ENCODE measurements around the gene PREX1.

The PREX1 gene

GRCh38 chr20:48750376-48750775 lies 77.4 kb downstream of the PREX1 start:
- DNase-seq (ENCODE audit: low read depth), result no peak

- no peak for DNase-seq (ENCODE audit: low read depth)
Measured at GRCh38 chr20:48749437-48749836, 78.4 kb downstream of the PREX1 start.

- DNase-seq (ENCODE audit: low read depth), result no peak
Measured at GRCh38 chr20:48748556-48748955, 79.2 kb downstream of the PREX1 start.

- DNase-seq (ENCODE audit: low read depth), result no peak
Measured at GRCh38 chr20:48747840-48748414, 79.9 kb downstream of the PREX1 start.

GRCh38 chr20:48745330-48745729 lies 82.5 kb downstream of the PREX1 start:
- no peak for DNase-seq (ENCODE audit: low read depth)

GRCh38 chr20:48744515-48744914 lies 83.3 kb downstream of the PREX1 start:
- DNase-seq (ENCODE audit: low read depth), result no peak

- DNase-seq (ENCODE audit: low read depth), result no peak
Measured at GRCh38 chr20:48743807-48744206, 84.0 kb downstream of the PREX1 start.

- DNase-seq (ENCODE audit: low read depth), result no peak
Measured at GRCh38 chr20:48742912-48743680, 84.7 kb downstream of the PREX1 start.

- DNase-seq (ENCODE audit: low read depth), result no peak
Measured at GRCh38 chr20:48742233-48742632, 85.6 kb downstream of the PREX1 start.

- DNase-seq (ENCODE audit: low read depth), result no peak
Measured at GRCh38 chr20:48741669-48742068, 86.1 kb downstream of the PREX1 start.

- no peak for DNase-seq (ENCODE audit: low read depth)
Measured at GRCh38 chr20:48740712-48741111, 87.1 kb downstream of the PREX1 start.

GRCh38 chr20:48740292-48740649 lies 87.5 kb downstream of the PREX1 start:
- DNase-seq (ENCODE audit: low read depth), result no peak

- no peak for DNase-seq (ENCODE audit: low read depth)
Measured at GRCh38 chr20:48739395-48740291, 88.2 kb downstream of the PREX1 start.

- DNase-seq (ENCODE audit: low read depth), result no peak
Measured at GRCh38 chr20:48738399-48739304, 89.1 kb downstream of the PREX1 start.

- no peak for DNase-seq (ENCODE audit: low read depth)
Measured at GRCh38 chr20:48738094-48738398, 89.8 kb downstream of the PREX1 start.

- no peak for DNase-seq (ENCODE audit: low read depth)
Measured at GRCh38 chr20:48737434-48738093, 90.2 kb downstream of the PREX1 start.

- no peak for DNase-seq (ENCODE audit: low read depth)
Measured at GRCh38 chr20:48736636-48737035, 91.2 kb downstream of the PREX1 start.

GRCh38 chr20:48736231-48736630 lies 91.6 kb downstream of the PREX1 start:
- no peak for DNase-seq (ENCODE audit: low read depth)

- DNase-seq (ENCODE audit: low read depth), result no peak
Measured at GRCh38 chr20:48735112-48735511, 92.7 kb downstream of the PREX1 start.

GRCh38 chr20:48734104-48734749 lies 93.6 kb downstream of the PREX1 start:
- DNase-seq (ENCODE audit: low read depth), result no peak

GRCh38 chr20:48733296-48733790 lies 94.5 kb downstream of the PREX1 start:
- DNase-seq (ENCODE audit: low read depth), result no peak

All from activated T-cell treated with anti-CD3 and anti-CD28 coated beads for 1 hour (primary cell).